Stomach (tissue), 9 donors: ENCODE measurements around the gene OR4D2. TPM values are rescaled to one million over a fixed set of nuclear protein-coding genes. Genes with fewer than 3 reads are reported as not detected.

Experiments used
- DNase-seq, 2 donors: peaks; one replicate each; pipeline versions ENCODE4 v3.0.0 to v3.0.0-alpha.2; 2013 to 2019
- H3K27ac ChIP-seq, 5 donors: fragments of 200-600 bp in 4 of 5; sonication (generic) in 4 of 5; one replicate each; pipeline ENCODE4 v1.5.1; 2013 to 2019; ENCODE audit warnings: mild to moderate bottlenecking in 1 of 5, moderate library complexity in 1 of 5
- H3K27me3 ChIP-seq, 3 donors: fragments of 200-600 bp; sonication (generic); one replicate each; pipeline ENCODE4 v1.5.1; 2017 to 2019; ENCODE audit warnings: mixed run types in 1 of 3
- H3K36me3 ChIP-seq, 4 donors: fragments of 200-600 bp; sonication (generic); 1 replicate in 3 of 4; 2 replicates in 1 of 4; pipeline ENCODE4 v1.5.1; 2016 to 2019
- H3K4me1 ChIP-seq, 4 donors: fragments of 200-600 bp; sonication (generic); one replicate each; pipeline ENCODE4 v1.5.1; 2016 to 2019
- H3K4me3 ChIP-seq, 4 donors: fragments of 200-600 bp; sonication (generic) in 3 of 4; one replicate each; pipeline ENCODE4 v1.5.1; 2016 to 2019; ENCODE audit warnings: mild to moderate bottlenecking in 1 of 4
- H3K9me3 ChIP-seq, 4 donors: fragments of 200-600 bp; sonication (generic); one replicate each; pipeline ENCODE4 v1.5.1; 2016 to 2019
- CTCF ChIP-seq, 7 experiments: fragments of 450-650 bp in 4 of 7; fragments of 200-600 bp in 3 of 7; sonication (generic) in 3 of 7; IDR thresholded peaks; one replicate each; pipeline ENCODE4 v1.5.1; 2016 to 2019; ENCODE audit warnings: antibody characterized with exemption in 7 of 7, control low read depth in 2 of 7, mild to moderate bottlenecking in 1 of 7
- EP300 ChIP-seq: sonication (generic); formaldehyde crosslinking; IDR thresholded peaks from one replicate; pipeline ENCODE4 v1.6.1; 2017; ENCODE audit warnings: antibody characterized with exemption
- POLR2A ChIP-seq, 4 donors: fragments of 450-650 bp; IDR thresholded peaks; one replicate each; pipeline ENCODE4 v1.6.1; 2016; ENCODE audit warnings: antibody characterized with exemption in 4 of 4, control low read depth in 2 of 4, mild to moderate bottlenecking in 1 of 4, moderate library complexity in 1 of 4
- POLR2AphosphoS5 ChIP-seq, 3 donors: sonication (generic); formaldehyde crosslinking; IDR thresholded peaks; one replicate each; pipeline ENCODE4 v1.6.1; 2016; ENCODE audit warnings: antibody characterized with exemption in 3 of 3
- WGBS, 5 donors: extraction: QIAGEN DNeasy Blood & Tissue Kit in 3 of 5; methylation state at CpG; one replicate each; pipeline versions ENCODE4 v1.1.5 to v1.1.7; 2013 to 2018; 5-methylcytosine and 5-hydroxymethylcytosine counted together
- intact Hi-C: fragments of 100-400 bp; cut with DNase I; formaldehyde crosslinking; loops from one replicate; pipeline ENCODE4 v1.15.1; 2023; ENCODE audit warnings: low total_unique reads
- polyA plus RNA-seq, 3 donors: library from polyadenylated mRNA; stranded (reverse); fragments of 200-250 nt; gene quantifications; one replicate each; pipeline ENCODE4 v1.2.3, GENCODE V29; 2013
- total RNA-seq, 5 donors: library from RNA; depleted of rRNA; stranded (reverse); fragments of >200 nt; gene quantifications; one replicate each; pipeline versions ENCODE4 v1.1.0 to v1.2.3, GENCODE V29; 2014 to 2016
- donor health status: healthy with polysubstance abuse.
- donor health status: Bipolar disorder and iron deficiency.
- donor health status: healthy.

Gene OR4D2
- total and polyA plus RNA-seq, 8 donors = not detected

- intact Hi-C loops = no loop called here
- H3K27ac ChIP-seq = no peak overlapping the region
- no peak overlapping the region for H3K4me3 ChIP-seq
- H3K9me3 ChIP-seq = no peaks in the 10 kb centered on the region
- TF ChIP-seq POLR2A (IDR thresholded peaks at IDR 0.05) (no peak), CTCF (IDR thresholded peaks at IDR 0.05) (no peak), POLR2AphosphoS5 (IDR thresholded peaks at IDR 0.05) (no peak), EP300 (no peak)
- 62 to 79% (median 75%) methylated on average over 3 of the region's 3 CpGs for WGBS, 5 donors
- DNase-seq = no peak
- H3K27me3 ChIP-seq = peaks cover 0 to 60% (median 17%) of the 10 kb centered on the region in 3 donors
- H3K36me3 ChIP-seq = no peaks in the 10 kb centered on the region
- peaks cover 7 to 12% (median 10%) of the 10 kb centered on the region in 4 donors for H3K4me1 ChIP-seq
Observed at GRCh38 chr17:58161566-58161965, 5.2 kb upstream of the OR4D2 start.

- no peak for DNase-seq
- no peak for TF ChIP-seq POLR2A (IDR thresholded peaks at IDR 0.05)
- no peak for TF ChIP-seq EP300
- TF ChIP-seq POLR2AphosphoS5 (IDR thresholded peaks at IDR 0.05) = no peak
- TF ChIP-seq CTCF (IDR thresholded peaks at IDR 0.05) = no peak
- H3K4me1 ChIP-seq = no peaks in the 10 kb centered on the region
- intact Hi-C loops = no loop called here
- WGBS, 5 donors = 5 to 22% (median 14%) methylated on average over 2 of the region's 2 CpGs
- peaks cover 0 to 58% (median 0%) of the 10 kb centered on the region in 3 donors for H3K27me3 ChIP-seq
- no peak overlapping the region for H3K4me3 ChIP-seq
- H3K36me3 ChIP-seq = no peaks in the 10 kb centered on the region
- no peaks in the 10 kb centered on the region for H3K9me3 ChIP-seq
- no peak overlapping the region for H3K27ac ChIP-seq
Observed at GRCh38 chr17:58165981-58166380, 801 bp upstream of the OR4D2 start.

GRCh38 chr17:58170622-58171021 lies 3.8 kb downstream of the OR4D2 start:
- no peaks in the 10 kb centered on the region for H3K4me1 ChIP-seq
- TF ChIP-seq CTCF (IDR thresholded peaks at IDR 0.05) (no peak), POLR2A (IDR thresholded peaks at IDR 0.05) (no peak), POLR2AphosphoS5 (IDR thresholded peaks at IDR 0.05) (no peak), EP300 (no peak)
- WGBS, 5 donors = 48 to 64% (median 59%) methylated on average over 4 of the region's 4 CpGs
- peaks cover 0 to 54% (median 0%) of the 10 kb centered on the region in 3 donors for H3K27me3 ChIP-seq
- H3K27ac ChIP-seq = no peak overlapping the region
- H3K9me3 ChIP-seq = no peaks in the 10 kb centered on the region
- intact Hi-C loops = no loop called here
- H3K36me3 ChIP-seq = no peaks in the 10 kb centered on the region
- DNase-seq = no peak
- no peak overlapping the region for H3K4me3 ChIP-seq

GRCh38 chr17:58172369-58173071 lies 5.7 kb downstream of the OR4D2 start:
- WGBS, 5 donors = 36 to 44% (median 40%) methylated on average over 2 of the region's 2 CpGs
- H3K27ac ChIP-seq = no peak overlapping the region
- H3K27me3 ChIP-seq = peaks cover 0 to 44% (median 0%) of the 10 kb centered on the region in 3 donors
- no peaks in the 10 kb centered on the region for H3K9me3 ChIP-seq
- peak in 1 of 2 donors; percentile 43 for DNase-seq
- no peaks in the 10 kb centered on the region for H3K4me1 ChIP-seq
- H3K4me3 ChIP-seq = no peak overlapping the region
- TF ChIP-seq CTCF (IDR thresholded peaks at IDR 0.05) (peak in 3 of 7 experiments; percentile 12 to 19 (median 19)), POLR2A (IDR thresholded peaks at IDR 0.05) (no peak)
- intact Hi-C loops = no loop called here
- H3K36me3 ChIP-seq = no peaks in the 10 kb centered on the region
